ENCODE data around the gene BANF2. TPM values are rescaled to one million over a fixed set of nuclear protein-coding genes. Genes with fewer than 3 reads are reported as not detected.
A peak's percentile ranks its signal among the peaks of the same experiment; 100 is the strongest.

Gene BANF2
- total and polyA plus RNA-seq, 2 experiments from 2014 or later: not detected

- peaks cover 20% of the 10 kb centered on the region for H3K9me3 Mint-ChIP-seq
- peaks cover 21% of the 10 kb centered on the region for H3K4me1 ChIP-seq (ENCODE audit: insufficient read depth)
- peaks cover 52% of the 10 kb centered on the region for H3K4me1 Mint-ChIP-seq
- DNase-seq (ENCODE audit: low spot score): peak; percentile 91
- H3K36me3 ChIP-seq (ENCODE audit: insufficient read depth): peaks cover 9% of the 10 kb centered on the region
- no peaks in the 10 kb centered on the region for H3K9me2 ChIP-seq (ENCODE audit: insufficient read depth)
- peak overlapping the region; percentile 94 for H3K27ac Mint-ChIP-seq
- peak overlapping the region; percentile 90 for H3K27ac ChIP-seq (ENCODE audit: low read depth)
- ATAC-seq: peak; percentile 50
- no peak overlapping the region for H2AFZ ChIP-seq
- peaks cover 82% of the 10 kb centered on the region for H3K79me2 ChIP-seq (replicated peaks; ENCODE audit: insufficient read depth)
- H3K27me3 ChIP-seq (ENCODE audit: insufficient read depth): no peaks in the 10 kb centered on the region
- H3K4me3 Mint-ChIP-seq: no peak overlapping the region
- TF ChIP-seq, protein P1, sequence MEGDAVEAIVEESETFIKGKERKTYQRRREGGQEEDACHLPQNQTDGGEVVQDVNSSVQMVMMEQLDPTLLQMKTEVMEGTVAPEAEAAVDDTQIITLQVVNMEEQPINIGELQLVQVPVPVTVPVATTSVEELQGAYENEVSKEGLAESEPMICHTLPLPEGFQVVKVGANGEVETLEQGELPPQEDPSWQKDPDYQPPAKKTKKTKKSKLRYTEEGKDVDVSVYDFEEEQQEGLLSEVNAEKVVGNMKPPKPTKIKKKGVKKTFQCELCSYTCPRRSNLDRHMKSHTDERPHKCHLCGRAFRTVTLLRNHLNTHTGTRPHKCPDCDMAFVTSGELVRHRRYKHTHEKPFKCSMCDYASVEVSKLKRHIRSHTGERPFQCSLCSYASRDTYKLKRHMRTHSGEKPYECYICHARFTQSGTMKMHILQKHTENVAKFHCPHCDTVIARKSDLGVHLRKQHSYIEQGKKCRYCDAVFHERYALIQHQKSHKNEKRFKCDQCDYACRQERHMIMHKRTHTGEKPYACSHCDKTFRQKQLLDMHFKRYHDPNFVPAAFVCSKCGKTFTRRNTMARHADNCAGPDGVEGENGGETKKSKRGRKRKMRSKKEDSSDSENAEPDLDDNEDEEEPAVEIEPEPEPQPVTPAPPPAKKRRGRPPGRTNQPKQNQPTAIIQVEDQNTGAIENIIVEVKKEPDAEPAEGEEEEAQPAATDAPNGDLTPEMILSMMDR (conservative IDR thresholded peaks at IDR 0.05; ENCODE audit: low read depth in 2 of 2): peak; percentile 77 to 99
- no peak for TF ChIP-seq EZH2phosphoT487 (IDR thresholded peaks at IDR 0.05; ENCODE audit: unreplicated experiment)
- H3K36me3 Mint-ChIP-seq (ENCODE audit: low read depth): peaks cover 53% of the 10 kb centered on the region
- H4K20me1 ChIP-seq (replicated peaks; ENCODE audit: insufficient read depth): peaks cover 5% of the 10 kb centered on the region
- H3F3A ChIP-seq (replicated peaks; ENCODE audit: low read depth): peaks cover 3% of the 10 kb centered on the region; the same call in 1 of the 2 replicates
- no peak overlapping the region for H3K4me3 ChIP-seq
- H3K4me2 ChIP-seq: 0 out of 2 replicates have a peak overlapping the region, but pooled peaks have one; percentile 26
- H3K27me3 Mint-ChIP-seq (ENCODE audit: insufficient read depth, low read depth, poor library complexity): peaks cover 17% of the 10 kb centered on the region
Observed at GRCh38 chr20:17654649-17655285, 45.0 kb upstream of the BANF2 start.

DNA sequence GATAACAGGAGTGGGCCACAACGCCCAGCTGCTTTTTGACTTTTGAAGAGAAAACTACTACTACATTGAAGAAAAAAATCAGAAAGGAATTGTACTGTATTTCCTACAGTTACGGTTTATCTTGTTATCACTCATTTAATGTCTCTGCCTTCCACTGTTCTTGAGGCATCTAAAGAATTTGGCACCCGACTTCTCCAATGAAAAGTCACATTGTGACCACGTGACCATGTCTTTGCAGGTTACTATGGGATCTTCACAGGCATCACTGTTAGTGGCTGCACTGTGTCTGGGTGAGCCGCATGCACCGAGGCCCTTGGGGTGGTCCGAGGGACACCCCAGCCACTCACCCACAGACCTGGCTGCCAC is 44.5 kb upstream of the BANF2 start:
- Histone ChIP-seq H3K4me1 (ENCODE audit: insufficient read depth) (peaks cover 21% of the 10 kb centered on the region), H3F3A (replicated peaks; ENCODE audit: low read depth) (peaks cover 3% of the 10 kb centered on the region; the same call in 1 of the 2 replicates), H3K79me2 (replicated peaks; ENCODE audit: insufficient read depth) (peaks cover 82% of the 10 kb centered on the region), H3K9me2 (ENCODE audit: insufficient read depth) (no peaks in the 10 kb centered on the region), H3K27me3 (ENCODE audit: insufficient read depth) (no peaks in the 10 kb centered on the region), H3K4me2 (0 out of 2 replicates have a peak overlapping the region, but pooled peaks have one; percentile 26), H3K4me3 (no peak overlapping the region), H3K27ac (ENCODE audit: low read depth) (peak overlapping the region; percentile 90), H4K20me1 (replicated peaks; ENCODE audit: insufficient read depth) (peaks cover 5% of the 10 kb centered on the region), H2AFZ (no peak overlapping the region), H3K36me3 (ENCODE audit: insufficient read depth) (peaks cover 13% of the 10 kb centered on the region)
- peak; percentile 66 for ATAC-seq
- Mint-ChIP-seq H3K9me3 (peaks cover 25% of the 10 kb centered on the region), H3K27ac (peak overlapping the region; percentile 94), H3K27me3 (ENCODE audit: insufficient read depth, low read depth, poor library complexity) (peaks cover 18% of the 10 kb centered on the region), H3K4me1 (peaks cover 49% of the 10 kb centered on the region), H3K36me3 (ENCODE audit: low read depth) (peaks cover 58% of the 10 kb centered on the region), H3K4me3 (no peak overlapping the region)
- TF ChIP-seq EZH2phosphoT487 (IDR thresholded peaks at IDR 0.05; ENCODE audit: unreplicated experiment): no peak
- TF ChIP-seq, protein P1 (conservative IDR thresholded peaks at IDR 0.05; ENCODE audit: low read depth in 2 of 2): peak in 1 of 2 experiments; percentile 4; a peak in 1 of 4 replicates
- peak; percentile 50 for DNase-seq (ENCODE audit: low spot score)
